ENCODE results near the gene ASB6.

Gene ASB6

GRCh38 chr9:129595903-129596540 is 45.9 kb downstream of the ASB6 start:
- TF ChIP-seq CTCF (IDR thresholded peaks at IDR 0.05): no peak

GRCh38 chr9:129595311-129595741 is 46.6 kb downstream of the ASB6 start:
- no peak for TF ChIP-seq CTCF (IDR thresholded peaks at IDR 0.05)

GRCh38 chr9:129594632-129595031 is 47.3 kb downstream of the ASB6 start:
- no peak for TF ChIP-seq CTCF (IDR thresholded peaks at IDR 0.05)

GRCh38 chr9:129591916-129592315 is 50.0 kb downstream of the ASB6 start:
- no peak for TF ChIP-seq CTCF (IDR thresholded peaks at IDR 0.05)

GRCh38 chr9:129590466-129590865 is 51.5 kb downstream of the ASB6 start:
- no peak for TF ChIP-seq CTCF (IDR thresholded peaks at IDR 0.05)

- TF ChIP-seq CTCF (IDR thresholded peaks at IDR 0.05): no peak
Measured at GRCh38 chr9:129587487-129588262, 54.3 kb downstream of the ASB6 start.

GRCh38 chr9:129586685-129587084 is 55.3 kb downstream of the ASB6 start:
- no peak for TF ChIP-seq CTCF (IDR thresholded peaks at IDR 0.05)
